Activated naive CD8-positive, alpha-beta T cell (primary cell): Measurements from ENCODE around the gene KCNE1.
"Not testable (repeated sequence)": the region's sequence is repeated elsewhere in the genome, so short reads cannot be mapped to it uniquely, and the experiment has no call there.

Experiments used
- H3K27ac Mint-ChIP-seq: one replicate; pipeline ENCODE4 v1.8.0; 2021; ENCODE audit warnings: mixed read lengths
- H3K27me3 Mint-ChIP-seq: one replicate; pipeline ENCODE4 v1.8.0; 2021; ENCODE audit warnings: mixed read lengths
- H3K36me3 Mint-ChIP-seq: one replicate; pipeline ENCODE4 v1.8.0; 2021; ENCODE audit warnings: mixed read lengths
- H3K4me1 Mint-ChIP-seq: one replicate; pipeline ENCODE4 v1.8.0; 2021; ENCODE audit warnings: low read depth, mixed read lengths
- H3K4me3 Mint-ChIP-seq: one replicate; pipeline ENCODE4 v1.8.0; 2021; ENCODE audit warnings: mild to moderate bottlenecking, mixed read lengths
- H3K9me3 Mint-ChIP-seq: one replicate; pipeline ENCODE4 v1.8.0; 2021; ENCODE audit warnings: low read depth, mixed read lengths

The KCNE1 gene

DNA sequence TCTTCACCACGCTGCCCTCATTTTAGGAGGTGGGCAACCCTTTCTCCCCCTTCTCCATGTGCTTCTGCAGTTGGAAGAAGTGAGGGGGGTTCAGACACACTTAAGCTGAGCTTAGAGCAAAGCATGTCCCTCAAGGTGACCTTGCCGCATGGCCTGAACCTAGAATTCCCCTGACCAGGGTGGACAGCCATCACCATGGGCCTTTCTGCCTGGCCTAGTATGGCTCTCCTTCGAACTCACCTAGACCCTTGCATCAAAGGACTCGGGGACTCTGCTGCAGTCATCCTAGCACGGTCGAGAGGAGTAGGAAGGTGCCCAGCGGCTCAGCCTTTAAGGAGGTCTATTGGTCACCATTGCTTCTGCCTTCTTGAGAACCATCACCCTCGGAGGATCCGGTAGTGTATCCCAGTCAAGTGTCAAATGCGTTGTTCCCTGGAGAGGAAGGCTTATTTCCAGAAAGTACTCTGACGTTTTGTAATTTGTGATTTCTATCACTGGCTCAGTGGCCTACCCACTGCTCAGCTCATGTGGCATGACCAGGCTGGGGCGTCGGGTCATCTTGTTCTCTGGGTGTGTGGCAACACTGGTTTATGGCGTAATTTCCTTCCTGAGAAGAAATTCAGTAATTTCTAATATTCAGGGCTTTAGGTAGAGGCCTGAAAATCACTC lies at the start of gene KCNE1:
Gene KCNE1, minus strand, starts transcription at position 424 of the 669 bp plus-strand sequence. CDS start 62,576 bp downstream, outside the sequence.
- H3K9me3 Mint-ChIP-seq, result no peaks in the 10 kb centered on the region
- H3K36me3 Mint-ChIP-seq, result peaks cover 5% of the 10 kb centered on the region
- no peak within 1 kb of the TSS for H3K27ac Mint-ChIP-seq
- H3K27me3 Mint-ChIP-seq, result no peaks in the 10 kb centered on the region
- H3K4me3 Mint-ChIP-seq, result no peak within 1 kb of the TSS
- H3K4me1 Mint-ChIP-seq, result peaks cover 3% of the 10 kb centered on the region

- no peaks in the 10 kb centered on the region for H3K27me3 Mint-ChIP-seq
- no peak overlapping the region for H3K4me3 Mint-ChIP-seq
- peaks cover 8% of the 10 kb centered on the region for H3K36me3 Mint-ChIP-seq
- H3K9me3 Mint-ChIP-seq, result no peaks in the 10 kb centered on the region
- H3K27ac Mint-ChIP-seq, result no peak overlapping the region
- no peaks in the 10 kb centered on the region for H3K4me1 Mint-ChIP-seq
These were observed 49.8 kb upstream of the KCNE1 start for GRCh38 chr21:34561806-34562205.

- Mint-ChIP-seq H3K4me3 (no peak overlapping the region), H3K27ac (no peak overlapping the region), H3K36me3 (peaks cover 8% of the 10 kb centered on the region), H3K4me1 (no peaks in the 10 kb centered on the region), H3K27me3 (no peaks in the 10 kb centered on the region), H3K9me3 (no peaks in the 10 kb centered on the region)
These were observed 48.6 kb upstream of the KCNE1 start for GRCh38 chr21:34560609-34561008.

DNA sequence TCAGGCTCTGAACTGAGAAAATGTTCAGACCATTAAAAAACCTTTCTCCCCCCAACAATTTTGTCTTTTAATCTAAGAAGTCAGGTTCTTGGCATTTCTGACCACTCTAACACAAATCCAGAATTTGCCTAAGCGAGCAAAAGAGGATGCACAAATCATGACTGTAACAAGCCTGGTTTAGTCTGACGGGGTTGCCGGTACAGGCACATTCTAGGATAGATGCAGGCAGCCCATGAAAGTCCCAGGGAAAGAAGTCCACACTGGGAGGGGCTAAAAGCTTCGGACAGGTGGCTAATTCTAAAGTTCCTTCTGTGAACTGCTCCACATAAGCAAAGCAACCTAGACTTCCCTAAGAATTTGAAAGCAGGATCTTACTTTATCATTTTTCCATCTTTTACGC lies 48.0 kb upstream of the KCNE1 start:
- Mint-ChIP-seq H3K4me3 (no peak overlapping the region), H3K4me1 (no peaks in the 10 kb centered on the region), H3K27ac (no peak overlapping the region), H3K27me3 (no peaks in the 10 kb centered on the region), H3K36me3 (peaks cover 7% of the 10 kb centered on the region), H3K9me3 (peaks cover under 1% of the 10 kb centered on the region)

GRCh38 chr21:34559089-34559631 lies 47.1 kb upstream of the KCNE1 start:
- Mint-ChIP-seq H3K4me1 (no peaks in the 10 kb centered on the region), H3K36me3 (peaks cover 16% of the 10 kb centered on the region), H3K4me3 (no peak overlapping the region), H3K9me3 (peaks cover 7% of the 10 kb centered on the region), H3K27ac (no peak overlapping the region), H3K27me3 (no peaks in the 10 kb centered on the region)

GRCh38 chr21:34558166-34558565 lies 46.2 kb upstream of the KCNE1 start:
- Mint-ChIP-seq H3K9me3 (peaks cover 7% of the 10 kb centered on the region), H3K4me3 (no peak overlapping the region), H3K4me1 (no peaks in the 10 kb centered on the region), H3K27ac (no peak overlapping the region), H3K27me3 (no peaks in the 10 kb centered on the region), H3K36me3 (peaks cover 14% of the 10 kb centered on the region)

- Mint-ChIP-seq H3K27me3 (no peaks in the 10 kb centered on the region), H3K4me3 (no peak overlapping the region), H3K9me3 (peaks cover 7% of the 10 kb centered on the region), H3K4me1 (no peaks in the 10 kb centered on the region), H3K36me3 (peaks cover 12% of the 10 kb centered on the region), H3K27ac (no peak overlapping the region)
These were observed 45.3 kb upstream of the KCNE1 start for GRCh38 chr21:34557261-34557660.

- H3K27ac Mint-ChIP-seq, H3K4me1 Mint-ChIP-seq, H3K4me3 Mint-ChIP-seq, H3K9me3 Mint-ChIP-seq, H3K27me3 Mint-ChIP-seq: not testable (repeated sequence)
- H3K36me3 Mint-ChIP-seq, result peaks cover 17% of the 10 kb centered on the region
These were observed 42.7 kb upstream of the KCNE1 start for GRCh38 chr21:34554670-34555069.

DNA sequence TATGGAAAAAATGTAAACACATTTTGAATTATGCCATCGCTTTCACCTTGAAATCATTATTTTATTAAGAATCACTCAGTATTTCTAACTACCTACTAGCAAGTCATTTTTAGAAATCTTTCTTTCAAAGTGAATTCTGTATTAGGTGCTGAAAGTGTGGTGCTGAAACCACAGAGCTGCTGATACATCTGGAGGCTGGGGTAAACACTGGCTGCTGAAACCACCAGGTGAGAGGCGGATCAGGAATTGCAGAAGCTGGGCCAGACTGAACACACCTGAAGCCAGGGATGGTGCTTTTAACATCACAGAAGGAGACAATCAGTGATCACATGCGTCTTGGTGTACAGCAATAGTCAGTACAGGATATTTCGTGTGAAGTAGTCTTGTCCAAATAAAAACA lies 42.2 kb upstream of the KCNE1 start:
- H3K36me3 Mint-ChIP-seq, result peaks cover 17% of the 10 kb centered on the region

DNA sequence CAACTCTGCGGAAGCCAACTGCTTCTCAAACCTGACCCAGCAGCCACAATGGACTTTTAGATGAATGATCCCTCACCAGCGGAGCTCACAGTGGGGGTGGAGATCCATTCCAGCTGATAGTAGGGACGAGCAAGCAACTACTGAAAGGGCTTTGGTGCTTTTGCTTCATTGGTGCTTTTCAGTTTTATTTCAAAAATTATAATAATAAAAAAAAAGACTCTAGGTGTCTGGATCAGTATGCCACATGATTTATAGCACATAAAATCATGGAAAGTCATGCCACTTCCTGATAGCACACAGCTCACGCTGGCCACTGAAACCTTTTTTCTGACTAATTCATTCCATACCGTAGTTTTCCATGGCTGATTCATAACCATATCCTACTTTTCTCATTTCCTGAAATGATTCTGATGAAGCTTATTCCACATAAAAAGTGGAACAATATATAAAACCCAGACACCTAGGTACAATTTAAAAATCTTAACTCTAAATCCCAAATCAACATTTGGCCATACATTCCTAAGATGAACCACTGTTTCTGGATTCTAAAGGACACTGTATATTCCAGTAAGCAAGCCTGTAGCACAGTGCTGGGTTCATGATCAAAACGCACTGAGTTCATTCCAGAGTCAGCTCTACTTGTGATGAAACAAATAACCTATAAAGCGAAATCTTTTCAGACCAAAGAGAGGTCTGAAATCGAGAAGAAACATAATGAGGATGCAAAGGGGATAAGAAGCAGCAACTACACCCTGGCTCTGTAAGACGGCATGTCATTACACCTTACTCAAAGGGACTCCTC lies 41.3 kb upstream of the KCNE1 start:
- Mint-ChIP-seq H3K27ac (no peak overlapping the region), H3K9me3 (peaks cover 7% of the 10 kb centered on the region), H3K4me1 (no peaks in the 10 kb centered on the region), H3K27me3 (no peaks in the 10 kb centered on the region), H3K4me3 (no peak overlapping the region), H3K36me3 (peaks cover 17% of the 10 kb centered on the region)

More for the DNA sequence above, 42.2 kb upstream of the KCNE1 start:
- Mint-ChIP-seq H3K4me3 (no peak overlapping the region), H3K27me3 (no peaks in the 10 kb centered on the region), H3K9me3 (peaks cover 7% of the 10 kb centered on the region), H3K27ac (no peak overlapping the region), H3K4me1 (no peaks in the 10 kb centered on the region)

- no peak overlapping the region for H3K27ac Mint-ChIP-seq
These were observed 40.5 kb upstream of the KCNE1 start for GRCh38 chr21:34552360-34553098.

GRCh38 chr21:34550182-34550799 lies 38.3 kb upstream of the KCNE1 start:
- no peaks in the 10 kb centered on the region for H3K27me3 Mint-ChIP-seq
- peaks cover 2% of the 10 kb centered on the region for H3K4me1 Mint-ChIP-seq
- peaks cover 7% of the 10 kb centered on the region for H3K9me3 Mint-ChIP-seq
- H3K4me3 Mint-ChIP-seq, result no peak overlapping the region
- H3K27ac Mint-ChIP-seq, result no peak overlapping the region
- peaks cover 17% of the 10 kb centered on the region for H3K36me3 Mint-ChIP-seq

More at GRCh38 chr21:34552360-34553098, 40.5 kb upstream of the KCNE1 start:
- no peaks in the 10 kb centered on the region for H3K27me3 Mint-ChIP-seq
- no peak overlapping the region for H3K4me3 Mint-ChIP-seq
- H3K4me1 Mint-ChIP-seq, result no peaks in the 10 kb centered on the region
- peaks cover 7% of the 10 kb centered on the region for H3K9me3 Mint-ChIP-seq
- peaks cover 17% of the 10 kb centered on the region for H3K36me3 Mint-ChIP-seq

DNA sequence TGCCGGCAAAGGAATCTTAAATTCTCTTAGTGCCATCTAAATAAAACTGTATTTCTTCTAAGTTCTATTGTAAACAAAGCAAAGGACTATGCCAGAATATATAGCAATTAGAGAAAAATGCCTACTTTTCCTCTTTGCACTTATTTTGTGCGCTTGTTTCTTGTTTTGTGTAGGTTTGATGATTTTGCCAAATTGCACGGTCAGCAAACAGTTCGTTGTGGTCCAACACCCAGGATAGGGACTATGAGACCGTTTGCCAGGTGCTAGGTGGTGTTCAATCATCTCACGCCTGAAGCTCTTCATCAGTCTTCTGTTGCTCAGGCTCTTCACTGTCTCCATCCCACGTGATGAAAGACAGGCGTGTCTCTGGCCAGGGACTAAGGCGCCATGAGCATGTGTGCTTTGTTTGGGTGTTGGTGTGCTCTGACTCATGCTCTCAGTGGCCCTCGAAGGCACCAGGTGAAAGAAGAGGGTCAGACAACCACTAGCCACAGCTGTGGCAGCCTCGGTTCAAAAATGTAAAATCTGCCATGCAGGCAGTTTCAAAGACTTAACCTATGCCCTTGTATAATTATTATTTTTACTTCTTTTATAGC lies 36.9 kb upstream of the KCNE1 start:
- no peaks in the 10 kb centered on the region for H3K9me3 Mint-ChIP-seq
- peaks cover 8% of the 10 kb centered on the region for H3K36me3 Mint-ChIP-seq
- H3K4me3 Mint-ChIP-seq, result no peak overlapping the region
- peaks cover 2% of the 10 kb centered on the region for H3K4me1 Mint-ChIP-seq
- no peak overlapping the region for H3K27ac Mint-ChIP-seq
- no peaks in the 10 kb centered on the region for H3K27me3 Mint-ChIP-seq

GRCh38 chr21:34546542-34546941 lies 34.5 kb upstream of the KCNE1 start:
- no peaks in the 10 kb centered on the region for H3K9me3 Mint-ChIP-seq
- no peak overlapping the region for H3K27ac Mint-ChIP-seq
- H3K4me3 Mint-ChIP-seq, result no peak overlapping the region
- no peaks in the 10 kb centered on the region for H3K27me3 Mint-ChIP-seq
- peaks cover 2% of the 10 kb centered on the region for H3K4me1 Mint-ChIP-seq
- peaks cover 11% of the 10 kb centered on the region for H3K36me3 Mint-ChIP-seq
